ENCODE data around the gene ORM1. TPM values are rescaled to one million over a fixed set of nuclear protein-coding genes. Genes with fewer than 3 reads are reported as not detected.

ORM1 gene
- total RNA-seq, 1 experiment from 2014 or later = not detected

- in situ Hi-C loops (cut with HindIII; ENCODE audit: low pct_unique_long_range_greater_than_20kb, low sequenced_read_pairs) = no loop called here
- DNase-seq (ENCODE audit: low read depth, low spot score) = no peak
Measured at GRCh38 chr9:114346146-114346545, 23.2 kb downstream of the ORM1 start.

GRCh38 chr9:114347675-114348074 is 24.8 kb downstream of the ORM1 start:
- in situ Hi-C loops (cut with HindIII; ENCODE audit: low pct_unique_long_range_greater_than_20kb, low sequenced_read_pairs) = no loop called here
- DNase-seq (ENCODE audit: low read depth, low spot score) = no peak

- no peak for DNase-seq (ENCODE audit: low read depth, low spot score)
- in situ Hi-C loops (cut with HindIII; ENCODE audit: low pct_unique_long_range_greater_than_20kb, low sequenced_read_pairs) = no loop called here
Measured at GRCh38 chr9:114348261-114348905, 25.5 kb downstream of the ORM1 start.

- in situ Hi-C loops (cut with HindIII; ENCODE audit: low pct_unique_long_range_greater_than_20kb, low sequenced_read_pairs) = no loop called here
- peak; percentile 69 for DNase-seq (ENCODE audit: low read depth, low spot score)
Measured at GRCh38 chr9:114348906-114349482, 26.1 kb downstream of the ORM1 start.

- no peak for DNase-seq (ENCODE audit: low read depth, low spot score)
- in situ Hi-C loops (cut with HindIII; ENCODE audit: low pct_unique_long_range_greater_than_20kb, low sequenced_read_pairs) = no loop called here
Measured at GRCh38 chr9:114349713-114350480, 27.0 kb downstream of the ORM1 start.

GRCh38 chr9:114350636-114351401 is 27.9 kb downstream of the ORM1 start:
- in situ Hi-C loops (cut with HindIII; ENCODE audit: low pct_unique_long_range_greater_than_20kb, low sequenced_read_pairs) = no loop called here
- no peak for DNase-seq (ENCODE audit: low read depth, low spot score)

GRCh38 chr9:114351932-114352331 is 29.0 kb downstream of the ORM1 start:
- DNase-seq (ENCODE audit: low read depth, low spot score) = no peak
- in situ Hi-C loops (cut with HindIII; ENCODE audit: low pct_unique_long_range_greater_than_20kb, low sequenced_read_pairs) = no loop called here

- no peak for DNase-seq (ENCODE audit: low read depth, low spot score)
- in situ Hi-C loops (cut with HindIII; ENCODE audit: low pct_unique_long_range_greater_than_20kb, low sequenced_read_pairs) = no loop called here
Measured at GRCh38 chr9:114355821-114356220, 32.9 kb downstream of the ORM1 start.

- in situ Hi-C loops (cut with HindIII; ENCODE audit: low pct_unique_long_range_greater_than_20kb, low sequenced_read_pairs) = no loop called here
- DNase-seq (ENCODE audit: low read depth, low spot score) = no peak
Measured at GRCh38 chr9:114356792-114357191, 33.9 kb downstream of the ORM1 start.

- DNase-seq (ENCODE audit: low read depth, low spot score) = no peak
- in situ Hi-C loops (cut with HindIII; ENCODE audit: low pct_unique_long_range_greater_than_20kb, low sequenced_read_pairs) = no loop called here
Measured at GRCh38 chr9:114357360-114357759, 34.5 kb downstream of the ORM1 start.

- no peak for DNase-seq (ENCODE audit: low read depth, low spot score)
- in situ Hi-C loops (cut with HindIII; ENCODE audit: low pct_unique_long_range_greater_than_20kb, low sequenced_read_pairs) = no loop called here
Measured at GRCh38 chr9:114357911-114358328, 35.0 kb downstream of the ORM1 start.

GRCh38 chr9:114359801-114360200 is 36.9 kb downstream of the ORM1 start:
- DNase-seq (ENCODE audit: low read depth, low spot score) = no peak
- in situ Hi-C loops (cut with HindIII; ENCODE audit: low pct_unique_long_range_greater_than_20kb, low sequenced_read_pairs) = no loop called here

GRCh38 chr9:114361542-114361941 is 38.6 kb downstream of the ORM1 start:
- in situ Hi-C loops (cut with HindIII; ENCODE audit: low pct_unique_long_range_greater_than_20kb, low sequenced_read_pairs) = no loop called here
- DNase-seq (ENCODE audit: low read depth, low spot score) = no peak

- no peak for DNase-seq (ENCODE audit: low read depth, low spot score)
- in situ Hi-C loops (cut with HindIII; ENCODE audit: low pct_unique_long_range_greater_than_20kb, low sequenced_read_pairs) = no loop called here
Measured at GRCh38 chr9:114362394-114362793, 39.5 kb downstream of the ORM1 start.

GRCh38 chr9:114363424-114363823 is 40.5 kb downstream of the ORM1 start:
- DNase-seq (ENCODE audit: low read depth, low spot score) = no peak

GRCh38 chr9:114364134-114365041 is 41.5 kb downstream of the ORM1 start:
- peak; percentile 10 for DNase-seq (ENCODE audit: low read depth, low spot score)
- in situ Hi-C loops (cut with HindIII; ENCODE audit: low pct_unique_long_range_greater_than_20kb, low sequenced_read_pairs) = no loop called here

More at GRCh38 chr9:114363424-114363823, 40.5 kb downstream of the ORM1 start:
- in situ Hi-C loops (cut with HindIII; ENCODE audit: low pct_unique_long_range_greater_than_20kb, low sequenced_read_pairs) = no loop called here

- in situ Hi-C loops (cut with HindIII; ENCODE audit: low pct_unique_long_range_greater_than_20kb, low sequenced_read_pairs) = no loop called here
- DNase-seq (ENCODE audit: low read depth, low spot score) = no peak
Measured at GRCh38 chr9:114365194-114365593, 42.3 kb downstream of the ORM1 start.
